Subcutaneous abdominal adipose tissue (tissue), 5 donors: ENCODE measurements around the gene TLX2.

ENCODE experiments used
- H3K27ac ChIP-seq: one replicate; pipeline ENCODE4 v1.7.0; 2013; ENCODE audit warnings: low read depth, mild to moderate bottlenecking, inconsistent platforms, low read length, moderate library complexity
- H3K27me3 ChIP-seq, 5 donors: one replicate each; pipeline ENCODE4 v1.7.0; 2013; ENCODE audit warnings: low read length in 5 of 5, inconsistent platforms in 1 of 5; ENCODE audit not compliant: control insufficient read depth in 5 of 5, insufficient read depth in 4 of 5
- H3K36me3 ChIP-seq, 5 donors: one replicate each; pipeline ENCODE4 v1.7.0; 2013; ENCODE audit warnings: low read length in 5 of 5; ENCODE audit not compliant: control insufficient read depth in 5 of 5, insufficient read depth in 5 of 5
- H3K4me1 ChIP-seq, 5 donors: one replicate each; pipeline ENCODE4 v1.7.0; 2013; ENCODE audit warnings: low read length in 5 of 5, mild to moderate bottlenecking in 3 of 5, moderate library complexity in 1 of 5; ENCODE audit not compliant: control insufficient read depth in 5 of 5, insufficient read depth in 5 of 5
- H3K4me3 ChIP-seq, 5 donors: one replicate each; pipeline ENCODE4 v1.7.0; 2013; ENCODE audit warnings: low read length in 5 of 5, low read depth in 1 of 5
- H3K9ac ChIP-seq, 5 donors: one replicate each; pipeline ENCODE4 v1.7.0; 2013; ENCODE audit warnings: low read length in 5 of 5, mild to moderate bottlenecking in 4 of 5, moderate library complexity in 3 of 5
- H3K9me3 ChIP-seq, 5 donors: one replicate each; pipeline ENCODE4 v1.7.0; 2013; ENCODE audit warnings: low read length in 5 of 5; ENCODE audit not compliant: control insufficient read depth in 5 of 5
- donor health status: healthy.
- donor health status: healthy.
- donor health status: healthy.
- donor health status: healthy.
- donor health status: healthy.

Gene TLX2

DNA sequence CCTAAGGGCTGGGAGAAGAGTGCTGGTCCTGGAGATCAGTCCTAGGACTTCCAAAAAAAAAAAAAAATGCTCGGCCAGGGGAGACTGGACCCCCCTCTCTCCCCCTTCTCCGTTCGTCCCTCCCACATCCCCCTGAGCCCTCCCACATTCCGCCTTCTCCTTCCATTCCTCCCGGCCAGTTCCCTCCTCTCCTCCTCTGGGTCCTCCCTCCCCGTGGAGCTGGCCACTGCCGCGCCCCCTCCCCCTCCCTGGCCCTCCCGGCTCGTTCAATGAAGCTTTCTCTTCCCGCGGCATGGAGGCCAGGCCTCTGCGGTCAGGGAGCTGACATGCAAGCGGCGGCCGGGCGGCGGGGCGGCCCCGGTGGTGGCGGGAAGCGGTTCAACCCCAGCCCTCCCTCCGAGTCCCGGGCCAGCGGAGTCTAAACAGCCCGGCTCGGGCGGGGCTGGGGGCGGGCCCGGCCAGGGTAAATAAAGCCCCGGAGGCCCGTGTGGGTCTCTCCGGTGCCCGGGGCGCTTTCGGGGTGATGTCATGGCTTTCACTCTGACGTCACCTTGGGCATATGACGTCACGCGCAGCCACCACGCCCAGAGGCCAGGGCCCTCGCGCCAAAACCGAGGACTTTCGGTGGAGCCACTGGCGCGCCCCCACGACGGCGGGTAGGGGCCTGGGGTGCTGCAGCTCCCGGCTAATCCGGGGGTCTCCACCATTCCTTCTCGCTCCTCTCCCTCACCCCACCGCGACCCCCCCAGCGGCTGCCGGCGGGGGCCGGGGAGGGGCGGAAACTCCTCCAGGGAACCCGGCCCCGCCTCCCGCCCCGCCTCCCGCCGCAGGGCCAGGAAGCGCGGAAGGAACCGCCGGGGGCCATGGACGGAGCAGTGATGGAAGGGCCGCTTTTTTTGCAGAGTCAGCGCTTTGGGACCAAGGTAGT is 39.9 kb downstream of the TLX2 start, which contains the start of the genes DOK1 and LOXL3:
Gene DOK1 (plus strand): TSS at position 829 of the 928 bp plus-strand sequence. CDS start 35 bp downstream, at position 864.
Gene LOXL3 (minus strand): TSS at position 51 of the 928 bp plus-strand sequence. CDS start 1,308 bp downstream, outside the sequence.
- H3K9ac ChIP-seq: peak within 1 kb of the TSS in 4 of 5 donors; percentile 66 to 79 (median 73)
- no peaks in the 10 kb centered on the region for H3K9me3 ChIP-seq
- H3K27me3 ChIP-seq: no peaks in the 10 kb centered on the region

DNA sequence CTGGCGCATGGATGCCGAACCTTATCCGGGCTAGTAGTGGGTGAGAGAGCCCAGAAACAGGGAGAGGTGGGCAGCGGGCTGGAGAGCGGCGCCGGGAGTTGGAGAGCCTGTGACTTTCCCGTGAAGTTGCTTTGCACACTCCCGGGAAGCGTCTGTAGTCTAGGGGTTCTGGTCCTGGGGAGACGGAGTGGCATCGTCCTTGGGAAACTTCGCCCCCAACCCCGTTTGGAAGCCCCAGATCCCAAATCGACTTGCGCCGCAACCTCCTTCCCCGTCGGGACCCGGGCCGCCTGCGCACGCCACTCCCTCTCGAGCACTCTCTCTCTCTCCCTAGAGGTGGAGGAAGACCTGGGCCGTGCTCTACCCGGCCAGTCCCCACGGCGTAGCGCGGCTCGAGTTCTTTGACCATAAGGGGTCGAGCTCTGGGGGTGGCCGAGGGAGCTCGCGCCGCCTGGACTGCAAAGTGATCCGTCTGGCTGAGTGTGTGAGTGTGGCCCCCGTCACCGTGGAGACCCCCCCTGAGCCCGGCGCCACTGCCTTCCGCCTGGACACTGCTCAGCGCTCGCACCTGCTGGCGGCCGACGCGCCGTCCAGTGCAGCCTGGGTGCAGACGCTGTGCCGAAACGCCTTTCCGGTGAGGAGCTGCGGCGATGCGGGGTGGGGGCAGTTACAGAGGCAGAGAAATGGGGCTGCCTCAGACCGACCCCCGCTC is 40.7 kb downstream of the TLX2 start:
- H3K4me1 ChIP-seq: peaks cover 0 to 55% (median 47%) of the 10 kb centered on the region in 5 donors
- peaks cover 0 to 13% (median 9%) of the 10 kb centered on the region in 5 donors for H3K36me3 ChIP-seq
- peak overlapping the region in 4 of 5 donors; percentile 66 to 79 (median 73) for H3K9ac ChIP-seq
- peak overlapping the region; percentile 84 for H3K27ac ChIP-seq
- peak overlapping the region; percentile 79 to 89 (median 87) for H3K4me3 ChIP-seq
- H3K27me3 ChIP-seq: no peaks in the 10 kb centered on the region
- no peaks in the 10 kb centered on the region for H3K9me3 ChIP-seq

More for the DNA sequence above, 39.9 kb downstream of the TLX2 start, which contains the start of the genes DOK1 and LOXL3:
- Histone ChIP-seq H3K27ac (peak within 1 kb of the TSS; percentile 84), H3K4me3 (peak within 1 kb of the TSS; percentile 79 to 89 (median 87)), H3K36me3 (peaks cover 0 to 13% (median 9%) of the 10 kb centered on the region in 5 donors), H3K4me1 (peaks cover 2 to 61% (median 53%) of the 10 kb centered on the region in 5 donors)

DNA sequence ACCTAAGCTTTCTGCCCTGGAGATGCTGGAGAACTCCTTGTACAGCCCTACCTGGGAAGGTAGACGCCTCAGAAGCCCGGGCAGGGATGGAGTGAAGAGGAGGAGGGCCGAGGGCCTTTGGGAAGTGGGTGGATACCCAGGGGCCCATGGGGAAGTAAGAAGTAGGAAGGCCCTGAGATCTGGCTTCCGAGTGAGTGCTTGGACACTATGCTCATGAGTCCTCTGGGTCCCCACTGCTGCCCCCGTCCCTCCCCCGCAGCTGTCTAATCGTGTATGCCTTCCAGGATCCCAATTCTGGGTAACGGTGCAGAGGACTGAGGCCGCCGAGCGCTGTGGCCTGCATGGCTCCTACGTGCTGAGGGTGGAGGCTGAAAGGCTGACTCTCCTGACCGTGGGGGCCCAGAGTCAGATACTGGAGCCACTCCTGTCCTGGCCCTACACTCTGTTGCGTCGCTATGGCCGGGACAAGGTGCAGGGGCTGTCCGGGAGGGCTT is 41.4 kb downstream of the TLX2 start:
- Histone ChIP-seq H3K9me3 (no peaks in the 10 kb centered on the region), H3K4me1 (peaks cover 0 to 58% (median 46%) of the 10 kb centered on the region in 5 donors), H3K27me3 (no peaks in the 10 kb centered on the region), H3K27ac (peak overlapping the region; percentile 84), H3K36me3 (peaks cover 0 to 13% (median 9%) of the 10 kb centered on the region in 5 donors), H3K4me3 (peak overlapping the region; percentile 74 to 89 (median 87)), H3K9ac (peak overlapping the region in 4 of 5 donors; percentile 66 to 79 (median 73))

DNA sequence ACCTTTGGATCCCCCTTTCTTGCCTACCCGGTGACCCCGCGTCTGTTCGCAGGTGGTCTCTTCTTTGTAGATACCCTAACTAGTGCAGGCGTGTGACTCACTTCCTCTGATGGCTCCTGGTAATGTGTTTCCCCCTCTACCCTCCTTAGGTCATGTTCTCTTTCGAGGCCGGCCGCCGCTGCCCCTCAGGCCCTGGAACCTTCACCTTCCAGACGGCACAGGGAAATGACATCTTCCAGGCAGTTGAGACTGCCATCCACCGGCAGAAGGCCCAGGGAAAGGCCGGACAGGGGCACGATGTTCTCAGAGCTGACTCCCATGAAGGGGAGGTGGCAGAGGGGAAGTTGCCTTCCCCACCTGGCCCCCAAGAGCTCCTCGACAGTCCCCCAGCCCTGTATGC is 41.9 kb downstream of the TLX2 start:
- H3K36me3 ChIP-seq: peaks cover 0 to 13% (median 9%) of the 10 kb centered on the region in 5 donors
- H3K4me3 ChIP-seq: peak overlapping the region in 2 of 5 donors; percentile 79 to 89
- peak overlapping the region; percentile 84 for H3K27ac ChIP-seq
- peak overlapping the region in 3 of 5 donors; percentile 31 to 74 (median 72) for H3K9ac ChIP-seq
- H3K27me3 ChIP-seq: no peaks in the 10 kb centered on the region
- H3K9me3 ChIP-seq: no peaks in the 10 kb centered on the region
- peaks cover 0 to 58% (median 46%) of the 10 kb centered on the region in 5 donors for H3K4me1 ChIP-seq

DNA sequence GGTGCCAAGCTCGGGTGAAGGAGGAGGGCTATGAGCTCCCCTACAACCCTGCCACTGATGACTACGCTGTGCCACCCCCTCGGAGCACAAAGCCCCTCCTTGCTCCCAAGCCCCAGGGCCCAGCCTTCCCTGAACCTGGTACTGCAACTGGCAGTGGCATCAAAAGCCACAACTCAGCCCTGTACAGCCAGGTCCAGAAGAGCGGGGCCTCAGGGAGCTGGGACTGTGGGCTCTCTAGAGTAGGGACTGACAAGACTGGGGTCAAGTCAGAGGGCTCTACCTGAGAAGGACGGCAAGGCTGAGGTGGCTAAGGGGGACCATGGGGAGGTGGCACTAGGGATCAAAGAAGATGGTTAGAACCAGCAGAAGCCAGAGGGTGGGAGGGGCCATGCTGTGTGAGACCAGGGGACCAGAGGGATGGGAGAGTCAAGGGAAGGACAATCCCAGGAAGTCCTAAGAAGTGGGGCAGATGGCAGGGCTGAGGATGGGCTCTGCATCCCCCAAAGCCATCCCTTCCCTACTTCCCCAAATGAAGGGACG is 42.7 kb downstream of the TLX2 start:
- Histone ChIP-seq H3K4me1 (peaks cover 0 to 58% (median 46%) of the 10 kb centered on the region in 5 donors), H3K27me3 (peaks cover 0 to under 1% (median 0%) of the 10 kb centered on the region in 5 donors), H3K36me3 (peaks cover 0 to 13% (median 9%) of the 10 kb centered on the region in 5 donors), H3K4me3 (no peak overlapping the region), H3K9me3 (no peaks in the 10 kb centered on the region), H3K9ac (no peak overlapping the region), H3K27ac (peak overlapping the region; percentile 84)

DNA sequence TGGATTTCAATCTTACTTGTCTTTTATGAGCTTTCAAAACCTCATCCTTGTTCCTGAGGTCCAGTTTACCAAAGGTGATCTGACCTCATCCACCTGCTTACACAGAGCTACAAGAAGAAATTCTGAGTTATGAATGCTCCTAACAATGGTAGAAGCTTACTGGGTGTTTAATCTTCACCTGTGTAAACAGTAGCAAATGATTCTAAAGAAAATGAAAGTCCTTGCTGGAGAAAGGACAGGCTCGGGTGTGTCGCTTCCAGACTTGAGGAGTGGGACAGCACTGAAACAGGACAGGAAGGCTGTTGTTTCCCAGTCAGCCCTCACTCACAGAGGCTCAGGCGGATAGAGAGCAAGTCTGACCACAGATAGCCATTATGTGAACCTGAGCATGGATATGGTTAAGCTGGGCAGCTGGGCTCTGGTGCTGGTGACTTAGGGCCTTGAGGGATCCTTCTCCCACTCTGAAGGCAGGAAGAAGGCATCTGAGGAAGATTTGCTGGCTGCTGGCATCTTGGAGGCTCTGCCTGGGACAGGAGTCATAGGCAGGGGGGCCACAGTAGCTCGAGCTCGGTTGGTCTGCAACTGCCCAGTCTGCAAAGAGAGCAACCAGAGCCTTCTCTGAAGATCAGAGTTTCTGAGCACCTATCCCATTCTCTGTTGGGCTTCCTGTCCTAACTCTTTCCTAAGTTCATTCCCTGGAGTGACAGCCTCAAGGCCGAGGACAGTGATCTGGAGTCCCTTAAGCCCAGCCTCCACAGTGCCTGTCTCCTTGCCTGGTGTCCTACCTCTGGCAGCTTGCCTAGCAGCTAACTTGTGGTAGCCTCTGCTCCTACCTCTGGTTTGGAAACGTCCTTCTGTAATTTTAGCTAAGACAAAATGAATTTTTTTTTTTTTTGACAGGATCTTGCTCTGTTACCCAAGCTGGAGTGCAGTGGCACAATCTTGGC is 44.3 kb downstream of the TLX2 start:
- Histone ChIP-seq H3K9ac (no peak overlapping the region), H3K9me3 (no peaks in the 10 kb centered on the region), H3K27ac (peak overlapping the region; percentile 2), H3K4me1 (peaks cover 0 to 48% (median 37%) of the 10 kb centered on the region in 5 donors), H3K27me3 (peaks cover 0 to 2% (median 0%) of the 10 kb centered on the region in 5 donors), H3K36me3 (peaks cover 0 to 13% (median 9%) of the 10 kb centered on the region in 5 donors), H3K4me3 (no peak overlapping the region)

DNA sequence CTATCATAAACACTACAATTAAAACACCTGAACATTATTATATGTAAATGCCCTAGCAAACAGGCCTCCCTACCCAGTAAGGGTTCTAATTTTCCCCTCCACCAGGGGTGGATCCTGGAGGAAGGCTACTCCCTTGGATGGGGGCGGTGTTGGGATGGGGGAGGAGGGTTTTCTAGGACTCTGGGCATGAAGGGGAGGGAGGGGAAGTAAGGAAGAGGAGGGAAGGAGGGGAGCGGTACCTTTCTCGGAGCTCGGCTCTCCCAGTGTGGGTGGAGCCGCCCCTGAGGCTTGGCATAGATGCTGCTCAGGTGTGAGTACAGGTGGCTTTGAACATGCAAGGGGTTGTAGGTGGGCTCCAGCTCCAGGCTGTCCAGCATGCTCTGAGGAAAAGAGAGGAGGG is 45.7 kb downstream of the TLX2 start:
- no peak overlapping the region for H3K9ac ChIP-seq
- peaks cover 0 to 39% (median 30%) of the 10 kb centered on the region in 5 donors for H3K4me1 ChIP-seq
- H3K27ac ChIP-seq: no peak overlapping the region
- peaks cover 0 to 2% (median 0%) of the 10 kb centered on the region in 5 donors for H3K27me3 ChIP-seq
- H3K4me3 ChIP-seq: no peak overlapping the region
- H3K9me3 ChIP-seq: no peaks in the 10 kb centered on the region
- peaks cover 0 to 13% (median 9%) of the 10 kb centered on the region in 5 donors for H3K36me3 ChIP-seq

DNA sequence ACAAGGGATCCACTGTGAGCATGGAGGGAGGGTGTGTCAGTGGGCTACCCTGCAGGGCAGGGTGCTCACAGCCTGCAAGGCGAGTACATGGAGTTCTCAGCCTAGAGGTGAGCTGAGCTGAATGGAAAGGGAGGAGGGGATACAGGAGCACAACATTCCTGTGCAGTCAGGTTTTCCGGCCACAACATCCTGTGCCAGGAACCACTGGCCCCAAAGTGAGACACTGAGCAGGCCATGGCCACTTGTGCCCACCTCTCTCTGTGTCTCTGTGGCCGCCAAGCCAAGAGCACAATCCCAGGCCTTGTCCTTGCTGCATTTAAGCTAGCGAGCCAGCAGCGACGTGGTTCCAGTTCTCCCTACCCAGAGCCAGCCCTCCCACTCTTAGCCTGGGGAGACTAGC is 46.3 kb downstream of the TLX2 start:
- Histone ChIP-seq H3K4me3 (no peak overlapping the region), H3K27ac (no peak overlapping the region), H3K9me3 (no peaks in the 10 kb centered on the region), H3K27me3 (peaks cover 0 to 2% (median 0%) of the 10 kb centered on the region in 5 donors), H3K4me1 (peaks cover 0 to 32% (median 23%) of the 10 kb centered on the region in 5 donors), H3K36me3 (peaks cover 0 to 13% (median 9%) of the 10 kb centered on the region in 5 donors), H3K9ac (no peak overlapping the region)
